Upper lobe of left lung (tissue), 6 donors: ENCODE data around the gene SIM2. TPM values are rescaled to one million over a fixed set of nuclear protein-coding genes. Genes with fewer than 3 reads are reported as not detected.

ENCODE experiments used
- ATAC-seq, 2 donors: fragments of 200-7000 bp; cut with Tn5 transposase; one replicate each; pipeline ENCODE4 v1.9.1; 2022; ENCODE audit warnings: mild to moderate bottlenecking in 2 of 2, moderate library complexity in 2 of 2; ENCODE audit not compliant: low FRiP score in 2 of 2
- DNase-seq, 2 donors: peaks; one replicate each; pipeline ENCODE4 v3.0.0-alpha.2; 2019 to 2020
- H3K27ac ChIP-seq, 4 donors: fragments of 200-600 bp; sonication (generic); one replicate each; pipeline ENCODE4 v1.5.1; 2016 to 2019
- H3K27me3 ChIP-seq, 4 donors: fragments of 200-600 bp; sonication (generic); one replicate each; pipeline ENCODE4 v1.5.1; 2017 to 2019
- H3K36me3 ChIP-seq, 4 donors: fragments of 200-600 bp; sonication (generic); one replicate each; pipeline ENCODE4 v1.5.1; 2016 to 2019
- H3K4me1 ChIP-seq, 4 donors: fragments of 200-600 bp; sonication (generic); one replicate each; pipeline ENCODE4 v1.5.1; 2018 to 2019
- H3K4me3 ChIP-seq, 4 donors: fragments of 200-600 bp; sonication (generic); one replicate each; pipeline ENCODE4 v1.5.1; 2017 to 2019; ENCODE audit warnings: mild to moderate bottlenecking in 2 of 4, moderate library complexity in 1 of 4
- H3K9me3 ChIP-seq, 4 donors: fragments of 200-600 bp; sonication (generic); one replicate each; pipeline ENCODE4 v1.5.1; 2018 to 2019
- EP300 ChIP-seq, 4 donors: sonication (generic); formaldehyde crosslinking; IDR thresholded peaks; one replicate each; pipeline ENCODE4 v1.5.1; 2017; ENCODE audit warnings: antibody characterized with exemption in 4 of 4, control low read depth in 2 of 4
- POLR2A ChIP-seq, 4 donors: fragments of 450-650 bp; IDR thresholded peaks; one replicate each; pipeline ENCODE4 v1.5.1; 2016 to 2017; ENCODE audit warnings: antibody characterized with exemption in 4 of 4, mild to moderate bottlenecking in 2 of 4
- POLR2AphosphoS5 ChIP-seq, 2 donors: sonication (generic); formaldehyde crosslinking; IDR thresholded peaks; one replicate each; pipeline ENCODE4 v1.5.1; 2017; ENCODE audit warnings: antibody characterized with exemption in 2 of 2
- WGBS, 2 donors: methylation state at CpG; one replicate each; pipeline ENCODE4 v1.1.5; 2017 to 2018; 5-methylcytosine and 5-hydroxymethylcytosine counted together
- total RNA-seq, 6 donors: library from RNA; depleted of rRNA in 4 of 6; stranded (reverse); fragments of >200 nt in 4 of 6; gene quantifications; one replicate each; pipeline versions ENCODE4 v1.1.0 to v1.2.1, GENCODE V29; 2016 to 2021
- TF ChIP-seq, protein P1 (sequence below), 6 experiments: fragments of 450-650 bp in 4 of 6; fragments of 200-600 bp in 2 of 6; sonication (generic) in 2 of 6; IDR thresholded peaks; one replicate each; pipeline ENCODE4 v1.5.1; 2016 to 2019; ENCODE audit warnings: antibody characterized with exemption in 6 of 6
- donor health status: DM: no; HTN: no; CAD: no; lungs with moderate emphysema.
- donor health status: DM: no; HTN: yes; CAD: no; lungs with severe emphysema.

SIM2 gene
- total RNA-seq, 6 donors from 2014 or later: 0.10 to 1.6 (median 0.50) TPM; not detected in 2

DNA sequence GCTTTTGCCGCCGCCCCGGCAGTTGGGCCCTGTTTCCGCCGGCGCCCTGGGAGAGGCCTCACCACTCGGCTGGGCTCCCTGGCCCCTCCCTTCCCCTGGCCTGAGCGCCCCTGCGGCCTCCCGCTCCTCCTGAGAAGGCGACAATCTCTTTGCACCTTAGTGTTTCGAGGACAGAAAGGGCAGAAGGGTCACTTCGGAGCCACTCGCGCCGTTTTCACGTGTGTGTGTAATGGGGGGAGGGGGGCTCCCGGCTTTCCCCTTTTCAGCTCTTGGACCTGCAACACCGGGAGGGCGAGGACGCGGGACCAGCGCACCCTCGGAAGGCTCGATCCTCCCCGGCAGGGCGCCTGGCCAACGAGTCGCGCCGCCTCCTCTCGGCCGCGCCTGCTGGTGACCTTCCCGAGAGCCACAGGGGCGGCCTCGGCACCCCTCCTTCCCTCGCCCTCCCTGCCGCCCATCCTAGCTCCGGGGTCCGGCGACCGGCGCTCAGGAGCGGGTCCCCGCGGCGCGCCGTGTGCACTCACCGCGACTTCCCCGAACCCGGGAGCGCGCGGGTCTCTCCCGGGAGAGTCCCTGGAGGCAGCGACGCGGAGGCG is 432 bp upstream of the SIM2 start:
- H3K27ac ChIP-seq: no peak overlapping the region
- no peaks in the 10 kb centered on the region for H3K9me3 ChIP-seq
- H3K27me3 ChIP-seq: peaks cover 2 to 98% (median 68%) of the 10 kb centered on the region in 4 donors
- TF ChIP-seq POLR2A (IDR thresholded peaks at IDR 0.05) (no peak), POLR2AphosphoS5 (IDR thresholded peaks at IDR 0.05) (no peak), EP300 (IDR thresholded peaks at IDR 0.05) (no peak)
- TF ChIP-seq, protein P1, sequence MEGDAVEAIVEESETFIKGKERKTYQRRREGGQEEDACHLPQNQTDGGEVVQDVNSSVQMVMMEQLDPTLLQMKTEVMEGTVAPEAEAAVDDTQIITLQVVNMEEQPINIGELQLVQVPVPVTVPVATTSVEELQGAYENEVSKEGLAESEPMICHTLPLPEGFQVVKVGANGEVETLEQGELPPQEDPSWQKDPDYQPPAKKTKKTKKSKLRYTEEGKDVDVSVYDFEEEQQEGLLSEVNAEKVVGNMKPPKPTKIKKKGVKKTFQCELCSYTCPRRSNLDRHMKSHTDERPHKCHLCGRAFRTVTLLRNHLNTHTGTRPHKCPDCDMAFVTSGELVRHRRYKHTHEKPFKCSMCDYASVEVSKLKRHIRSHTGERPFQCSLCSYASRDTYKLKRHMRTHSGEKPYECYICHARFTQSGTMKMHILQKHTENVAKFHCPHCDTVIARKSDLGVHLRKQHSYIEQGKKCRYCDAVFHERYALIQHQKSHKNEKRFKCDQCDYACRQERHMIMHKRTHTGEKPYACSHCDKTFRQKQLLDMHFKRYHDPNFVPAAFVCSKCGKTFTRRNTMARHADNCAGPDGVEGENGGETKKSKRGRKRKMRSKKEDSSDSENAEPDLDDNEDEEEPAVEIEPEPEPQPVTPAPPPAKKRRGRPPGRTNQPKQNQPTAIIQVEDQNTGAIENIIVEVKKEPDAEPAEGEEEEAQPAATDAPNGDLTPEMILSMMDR (IDR thresholded peaks at IDR 0.05): no peak
- peaks cover 40 to 59% (median 49%) of the 10 kb centered on the region in 4 donors for H3K4me1 ChIP-seq
- H3K4me3 ChIP-seq: peak overlapping the region in 3 of 4 donors; percentile 28 to 45 (median 41)
- DNase-seq: peak in 1 of 2 donors; percentile 77
- H3K36me3 ChIP-seq: no peaks in the 10 kb centered on the region
- ATAC-seq: no peak
- 2% methylated on average over 17 to 35 of the region's 62 CpGs for WGBS, 2 donors

DNA sequence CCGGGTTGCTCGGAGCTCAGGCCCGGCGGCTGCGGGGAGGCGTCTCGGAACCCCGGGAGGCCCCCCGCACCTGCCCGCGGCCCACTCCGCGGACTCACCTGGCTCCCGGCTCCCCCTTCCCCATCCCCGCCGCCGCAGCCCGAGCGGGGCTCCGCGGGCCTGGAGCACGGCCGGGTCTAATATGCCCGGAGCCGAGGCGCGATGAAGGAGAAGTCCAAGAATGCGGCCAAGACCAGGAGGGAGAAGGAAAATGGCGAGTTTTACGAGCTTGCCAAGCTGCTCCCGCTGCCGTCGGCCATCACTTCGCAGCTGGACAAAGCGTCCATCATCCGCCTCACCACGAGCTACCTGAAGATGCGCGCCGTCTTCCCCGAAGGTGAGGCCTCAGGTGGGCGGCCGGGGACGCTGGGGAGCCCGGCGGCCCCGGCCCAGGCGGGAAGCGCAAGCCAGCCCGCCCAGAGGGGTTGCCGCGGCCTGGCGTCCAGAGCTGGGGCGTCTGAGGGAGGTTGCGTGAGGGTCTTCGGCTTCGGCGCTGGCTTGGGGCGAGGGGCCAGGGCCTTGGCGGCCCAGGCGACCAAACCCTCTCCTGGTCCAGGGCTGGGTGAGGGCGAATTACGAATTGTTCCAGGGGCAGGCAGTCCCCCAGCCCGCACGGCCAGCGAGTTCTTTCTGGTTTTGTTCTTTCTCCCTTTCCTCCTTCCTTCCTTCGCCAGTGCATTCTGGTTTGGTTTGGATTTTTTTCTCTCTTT is 805 bp downstream of the SIM2 start:
- Histone ChIP-seq H3K4me3 (peak overlapping the region in 3 of 4 donors; percentile 28 to 45 (median 41)), H3K9me3 (no peaks in the 10 kb centered on the region), H3K27ac (no peak overlapping the region), H3K36me3 (no peaks in the 10 kb centered on the region), H3K27me3 (peaks cover 0 to 98% (median 68%) of the 10 kb centered on the region in 4 donors), H3K4me1 (peaks cover 45 to 63% (median 53%) of the 10 kb centered on the region in 4 donors)
- TF ChIP-seq POLR2AphosphoS5 (IDR thresholded peaks at IDR 0.05) (no peak), EP300 (IDR thresholded peaks at IDR 0.05) (no peak), POLR2A (IDR thresholded peaks at IDR 0.05) (no peak)
- TF ChIP-seq, protein P1 (IDR thresholded peaks at IDR 0.05): no peak
- DNase-seq (peak in 1 of 2 donors; percentile 72), ATAC-seq (no peak)
- WGBS, 2 donors: 12 to 14% methylated on average over 11 to 15 of the region's 67 CpGs

DNA sequence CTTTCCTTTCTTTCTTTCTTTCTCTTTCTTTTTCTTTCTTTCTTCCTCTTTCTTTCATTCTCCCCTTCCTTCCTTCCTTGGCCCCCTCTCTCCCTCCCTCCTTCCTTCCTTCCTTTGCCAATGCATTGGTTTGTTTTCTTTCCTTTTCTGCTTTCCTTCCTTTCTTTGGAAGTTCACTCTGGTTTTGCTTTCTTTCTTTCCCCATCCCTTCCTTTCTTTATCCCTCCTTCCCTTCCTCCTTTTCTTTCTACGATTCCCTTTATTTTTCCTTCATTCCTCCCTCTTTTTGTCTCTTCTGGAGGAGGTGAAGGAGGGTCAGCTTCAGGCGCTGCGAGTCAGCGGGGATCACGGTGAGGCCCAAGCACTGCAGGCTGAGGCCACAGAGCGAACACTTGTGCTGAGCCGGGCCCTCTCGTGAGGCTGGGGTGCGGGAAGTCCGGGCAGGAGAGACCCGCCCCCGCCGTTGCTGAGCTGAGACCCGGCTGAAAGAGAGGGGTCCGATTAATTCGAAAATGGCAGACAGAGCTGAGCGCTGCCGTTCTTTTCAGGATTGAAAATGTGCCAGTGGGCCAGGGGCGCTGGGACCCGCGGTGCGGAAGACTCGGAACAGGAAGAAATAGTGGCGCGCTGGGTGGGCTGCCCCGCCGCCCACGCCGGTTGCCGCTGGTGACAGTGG is 1.5 kb downstream of the SIM2 start:
- peaks cover 51 to 70% (median 60%) of the 10 kb centered on the region in 4 donors for H3K4me1 ChIP-seq
- H3K27ac ChIP-seq: no peak overlapping the region
- H3K27me3 ChIP-seq: peaks cover 0 to 99% (median 68%) of the 10 kb centered on the region in 4 donors
- no peaks in the 10 kb centered on the region for H3K9me3 ChIP-seq
- TF ChIP-seq, protein P1 (IDR thresholded peaks at IDR 0.05): no peak
- TF ChIP-seq EP300 (IDR thresholded peaks at IDR 0.05) (no peak), POLR2AphosphoS5 (IDR thresholded peaks at IDR 0.05) (no peak), POLR2A (IDR thresholded peaks at IDR 0.05) (no peak)
- H3K4me3 ChIP-seq: peak overlapping the region in 2 of 4 donors; percentile 1 to 27
- no peak for ATAC-seq
- no peak for DNase-seq
- 12 to 15% methylated on average over 9 to 29 of the region's 30 CpGs for WGBS, 2 donors
- H3K36me3 ChIP-seq: no peaks in the 10 kb centered on the region

DNA sequence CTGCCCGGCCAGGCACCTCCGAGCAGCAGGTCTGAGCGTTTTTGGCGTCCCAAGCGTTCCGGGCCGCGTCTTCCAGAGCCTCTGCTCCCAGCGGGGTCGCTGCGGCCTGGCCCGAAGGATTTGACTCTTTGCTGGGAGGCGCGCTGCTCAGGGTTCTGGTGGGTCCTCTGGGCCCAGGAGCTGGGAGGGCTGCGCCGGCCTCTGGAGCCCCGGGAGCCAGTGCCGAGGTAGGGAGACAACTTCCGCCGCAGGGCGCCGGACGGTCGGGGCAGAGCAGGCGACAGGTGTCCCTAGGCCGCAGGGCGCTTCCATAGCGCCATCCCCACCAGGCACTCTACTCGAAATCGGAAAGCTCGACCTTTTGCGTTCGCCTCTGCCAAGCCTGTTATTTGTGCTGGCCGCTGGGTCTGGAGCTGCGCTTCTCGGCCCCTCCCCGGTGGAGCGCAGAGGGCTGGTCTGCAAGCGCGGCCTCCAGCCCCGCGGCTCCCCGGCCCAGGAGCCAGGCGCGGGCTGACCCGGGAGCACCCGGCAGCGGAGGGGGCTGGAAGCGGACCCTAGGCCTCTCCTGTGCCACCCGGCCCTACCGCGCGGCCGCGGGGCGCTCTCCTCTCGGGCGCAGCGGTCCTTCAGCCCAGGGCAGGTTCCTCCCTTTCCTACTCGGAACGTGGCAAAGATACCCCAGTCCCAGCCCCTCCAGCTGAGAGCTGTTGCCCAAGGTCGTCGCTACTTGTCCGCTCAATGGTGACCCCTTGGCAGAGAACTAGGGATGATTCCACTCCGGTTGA is 2.2 kb downstream of the SIM2 start:
- Histone ChIP-seq H3K27ac (no peak overlapping the region), H3K27me3 (peaks cover 0 to 99% (median 66%) of the 10 kb centered on the region in 4 donors), H3K4me1 (peaks cover 51 to 77% (median 62%) of the 10 kb centered on the region in 4 donors), H3K9me3 (no peaks in the 10 kb centered on the region), H3K4me3 (peak overlapping the region in 3 of 4 donors; percentile 1 to 27 (median 6)), H3K36me3 (no peaks in the 10 kb centered on the region)
- peak in 1 of 2 donors; percentile 79 for DNase-seq
- no peak for ATAC-seq
- 4 to 15% methylated on average over 5 to 50 of the region's 65 CpGs for WGBS, 2 donors
- no peak for TF ChIP-seq POLR2AphosphoS5 (IDR thresholded peaks at IDR 0.05)
- TF ChIP-seq, protein P1 (IDR thresholded peaks at IDR 0.05): no peak
- TF ChIP-seq POLR2A (IDR thresholded peaks at IDR 0.05): no peak
- TF ChIP-seq EP300 (IDR thresholded peaks at IDR 0.05): no peak
